Activated CD8-positive, alpha-beta memory T cell treated with anti-CD3 and anti-CD28 coated beads, Interleukin-2, amount 50 U/mL, for 24 hours (primary cell): ENCODE measurements around the gene USP2.

Experiments
- DNase-seq: peaks from one replicate; pipeline ENCODE4 v3.0.0-alpha.2; 2020; ENCODE audit errors: extremely low read depth

USP2 gene

GRCh38 chr11:119323532-119324033 is 57.9 kb downstream of the USP2 start:
- DNase-seq: peak; percentile 47

DNA sequence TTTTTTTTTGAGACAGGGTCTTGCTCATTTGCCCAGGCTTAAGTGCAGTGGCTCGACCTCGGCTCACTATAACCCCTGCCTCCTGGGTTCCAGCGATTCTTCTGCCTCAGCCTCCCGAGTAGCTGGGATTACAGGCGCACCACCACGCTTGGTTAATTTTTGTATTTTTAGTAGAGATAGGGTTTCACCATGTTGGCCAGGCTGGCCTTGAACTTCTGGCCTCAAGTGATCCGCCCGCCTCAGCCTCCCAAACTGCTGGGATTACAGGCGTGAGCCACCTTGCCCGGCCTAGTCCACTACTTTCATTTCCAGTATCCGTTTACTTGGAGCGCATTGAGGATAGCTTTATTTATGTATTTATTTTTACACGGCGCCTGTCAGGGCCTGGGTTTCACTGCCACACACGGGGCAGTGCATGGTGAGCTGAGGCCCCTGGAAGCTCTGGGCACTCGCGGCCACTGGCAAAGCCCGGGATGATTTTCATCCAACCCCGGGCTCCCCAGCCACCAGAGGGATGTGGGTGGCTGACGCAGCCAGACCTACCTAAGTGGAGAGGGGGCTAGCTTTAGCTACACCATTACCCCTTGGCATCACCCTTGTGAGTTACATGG is 58.5 kb downstream of the USP2 start:
- DNase-seq: no peak

DNA sequence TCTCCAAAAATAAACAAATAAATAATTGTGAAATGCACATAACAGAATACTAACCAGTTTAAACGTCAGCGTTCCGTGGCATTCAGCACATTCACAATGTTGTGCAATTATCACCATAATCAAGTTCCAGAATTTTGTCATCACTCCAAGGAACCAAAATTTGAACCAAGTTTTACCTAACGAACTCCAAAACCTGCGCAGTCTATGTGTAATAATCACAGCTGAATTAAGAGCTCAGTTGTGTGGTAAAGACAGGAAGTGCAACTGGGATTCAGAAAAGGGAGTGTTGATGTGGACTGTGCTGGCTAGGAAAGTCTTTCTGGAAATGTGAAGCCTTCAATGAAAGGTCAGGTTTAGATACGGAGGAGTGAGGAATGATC is 59.1 kb downstream of the USP2 start:
- DNase-seq: no peak

DNA sequence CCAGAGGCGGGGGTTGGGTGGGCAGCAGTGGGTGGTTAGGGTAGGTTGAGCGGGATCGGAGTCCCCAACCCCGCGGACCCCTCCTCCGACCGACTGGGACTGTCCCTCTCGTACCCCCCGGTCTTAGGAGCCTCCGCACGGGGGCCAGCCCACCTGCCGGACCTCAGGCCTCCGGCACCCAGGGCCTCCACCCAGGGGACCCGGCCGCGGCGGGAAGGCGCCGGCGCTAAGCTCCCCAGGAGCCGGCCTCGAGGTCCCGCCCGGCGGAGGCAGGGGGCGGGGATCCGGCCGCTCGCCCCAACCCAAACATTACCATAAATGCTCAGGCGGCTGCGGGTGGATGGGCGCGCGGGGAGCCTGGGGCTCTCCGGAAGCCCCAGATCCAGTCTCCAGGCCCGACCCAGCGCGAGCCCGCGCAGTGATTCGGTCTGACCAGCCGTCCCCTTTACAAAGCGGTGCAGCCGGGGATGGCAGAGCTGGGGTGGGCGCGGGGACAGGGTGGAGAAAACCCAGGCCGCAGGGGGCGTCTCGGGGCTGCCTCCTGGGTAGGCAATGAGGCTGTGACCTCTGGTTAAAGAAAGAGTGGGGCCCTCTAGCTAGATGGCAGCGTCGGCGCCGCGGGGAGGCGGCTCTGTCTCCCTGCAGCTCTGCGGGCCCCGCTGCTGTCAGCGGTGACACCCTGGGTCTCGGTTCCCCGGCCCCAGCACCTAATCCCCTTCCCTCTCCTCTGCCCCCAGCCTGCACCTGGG is 60.5 kb downstream of the USP2 start:
- DNase-seq: no peak

DNA sequence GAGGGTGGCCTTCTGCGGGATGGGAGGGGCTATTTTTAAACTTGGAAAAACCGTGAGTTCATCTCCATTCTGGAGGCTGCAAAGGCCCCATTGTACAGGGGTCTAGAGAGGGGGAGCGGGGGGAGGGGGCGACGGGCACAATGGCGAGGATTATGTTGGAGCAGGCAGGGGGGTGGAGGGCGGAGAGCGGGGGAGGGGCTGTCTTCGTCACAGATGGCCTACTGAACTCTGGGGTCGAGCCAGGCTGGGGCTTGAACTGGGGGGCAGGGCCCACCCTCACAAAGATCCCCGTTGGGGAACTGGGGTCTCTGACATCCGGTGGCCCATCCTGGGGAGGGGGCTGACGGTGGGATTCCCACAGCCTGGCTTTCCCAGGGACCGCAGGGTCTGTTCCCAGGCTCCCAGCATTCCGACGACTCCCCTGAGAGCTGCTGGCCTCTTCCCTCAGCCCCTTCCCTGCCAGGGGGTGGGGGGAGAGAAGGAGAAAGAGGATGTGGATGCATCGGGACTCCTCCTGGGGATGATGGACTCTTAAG is 61.2 kb downstream of the USP2 start:
- no peak for DNase-seq

GRCh38 chr11:119319700-119320239 is 61.7 kb downstream of the USP2 start:
- DNase-seq: no peak

DNA sequence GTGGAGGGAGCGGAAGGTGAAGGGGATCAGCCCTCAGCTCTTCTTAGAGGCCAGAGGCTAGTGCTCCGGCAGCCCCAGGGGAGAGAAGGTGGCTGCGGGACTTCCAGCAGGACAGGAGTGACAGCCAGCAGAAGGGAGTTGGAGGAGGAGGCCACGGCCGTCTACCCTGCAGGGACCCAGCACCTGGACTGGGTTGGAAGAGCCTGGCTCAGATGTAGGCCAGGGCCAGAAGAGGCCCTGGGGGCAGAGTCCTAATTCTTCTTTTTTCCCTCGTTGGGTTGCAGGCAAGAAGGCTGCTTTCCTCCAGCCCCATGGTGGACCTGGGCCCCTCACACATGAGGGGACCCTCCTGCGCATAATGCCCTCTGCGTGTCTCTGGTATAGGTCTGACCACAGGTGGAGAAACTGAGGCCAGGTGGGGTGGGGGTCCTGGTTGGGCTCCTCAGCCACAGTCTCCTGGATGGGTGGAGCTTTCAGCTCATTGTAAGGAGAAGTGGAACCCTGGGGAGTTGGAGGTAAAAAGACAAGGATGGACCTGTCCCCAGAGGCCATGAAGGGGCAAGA is 62.3 kb downstream of the USP2 start:
- no peak for DNase-seq

- no peak for DNase-seq
These were observed 63.0 kb downstream of the USP2 start for GRCh38 chr11:119318240-119319135.

DNA sequence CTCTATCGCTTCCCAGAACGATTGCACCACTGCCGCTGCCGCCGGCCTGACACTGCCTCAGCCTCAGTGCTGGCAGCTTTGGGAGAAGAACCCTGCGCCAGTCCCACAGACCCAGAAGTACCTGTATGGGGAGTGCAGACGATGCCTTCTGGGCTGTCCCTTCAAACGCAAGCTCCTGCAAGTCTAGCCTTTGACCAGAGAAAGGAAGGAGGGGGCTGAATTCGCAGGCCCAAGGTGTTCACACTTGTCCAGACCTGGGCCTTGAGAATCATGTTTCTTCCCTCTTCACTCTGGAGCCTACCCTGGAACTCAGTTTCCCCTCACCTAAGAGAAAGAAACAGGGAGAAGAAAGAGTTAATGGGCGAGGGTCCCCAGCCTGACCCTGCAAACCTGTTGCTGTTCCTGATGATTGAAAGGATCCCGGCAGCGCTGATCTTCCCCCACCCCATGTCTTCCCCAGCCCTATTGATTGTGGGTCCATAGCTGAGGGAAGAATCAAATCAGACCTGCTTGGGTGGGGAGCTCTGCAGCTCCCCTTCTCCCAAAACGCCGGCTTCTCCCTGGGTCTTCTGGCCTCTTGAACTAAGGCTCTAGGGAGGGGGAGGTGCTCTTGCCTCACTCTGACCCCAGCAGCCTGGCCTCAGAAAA is 63.8 kb downstream of the USP2 start:
- DNase-seq: no peak

GRCh38 chr11:119316729-119317591 is 64.5 kb downstream of the USP2 start, which contains the start of gene MCAM:
TSS of gene MCAM (minus strand) at chr11:119317130. CDS start at chr11:119317101, 29 bp downstream.
- DNase-seq: no peak

GRCh38 chr11:119316016-119316728 is 65.3 kb downstream of the USP2 start:
- DNase-seq: no peak

DNA sequence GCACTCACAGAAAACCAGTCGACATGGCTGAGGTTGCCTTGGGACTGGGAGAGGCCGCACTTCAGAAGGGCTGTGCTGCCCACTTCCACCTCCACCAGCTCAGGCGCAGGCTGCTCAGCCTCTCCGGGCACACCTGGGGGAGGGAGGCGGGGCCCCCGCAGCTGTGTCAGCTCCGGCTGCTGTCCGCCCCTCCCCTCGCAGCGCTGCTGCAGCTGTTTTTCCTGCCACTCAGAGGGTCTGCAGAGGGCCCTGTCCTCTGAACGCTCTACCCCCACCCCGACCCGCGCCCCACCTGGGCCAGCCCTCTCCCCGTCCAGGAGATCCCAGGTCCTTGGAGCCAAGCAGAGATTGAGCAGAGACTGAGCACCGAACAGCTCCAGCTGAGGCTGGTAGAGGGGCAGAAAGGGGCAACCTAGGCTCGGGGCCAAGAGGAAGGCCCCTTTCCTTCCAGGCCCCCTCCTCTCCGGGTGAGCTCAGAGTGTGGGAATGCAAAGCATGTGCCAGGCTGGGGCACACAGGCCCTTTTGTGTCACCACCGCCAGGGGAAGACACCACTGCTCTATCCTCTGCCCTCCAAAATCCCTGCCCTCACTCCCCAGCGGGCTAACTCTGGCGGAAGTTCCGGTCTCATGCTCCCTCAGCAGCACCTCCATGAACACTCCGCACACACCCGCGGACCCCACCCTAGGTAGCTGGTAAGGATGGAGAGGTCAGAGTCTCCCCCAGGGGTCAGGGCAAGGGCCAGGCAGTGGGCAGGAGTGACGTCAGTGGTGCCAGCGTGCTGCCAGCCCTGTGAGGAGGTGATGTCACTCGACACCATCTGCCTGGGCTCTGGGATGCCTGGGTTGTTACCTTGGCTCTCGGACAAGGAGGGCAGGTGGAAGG is 66.1 kb downstream of the USP2 start:
- DNase-seq: no peak

- no peak for DNase-seq
These were observed 66.8 kb downstream of the USP2 start for GRCh38 chr11:119314726-119315125.

GRCh38 chr11:119310682-119311052 is 70.8 kb downstream of the USP2 start:
- no peak for DNase-seq

- DNase-seq: no peak
These were observed 71.4 kb downstream of the USP2 start for GRCh38 chr11:119309953-119310681.

DNA sequence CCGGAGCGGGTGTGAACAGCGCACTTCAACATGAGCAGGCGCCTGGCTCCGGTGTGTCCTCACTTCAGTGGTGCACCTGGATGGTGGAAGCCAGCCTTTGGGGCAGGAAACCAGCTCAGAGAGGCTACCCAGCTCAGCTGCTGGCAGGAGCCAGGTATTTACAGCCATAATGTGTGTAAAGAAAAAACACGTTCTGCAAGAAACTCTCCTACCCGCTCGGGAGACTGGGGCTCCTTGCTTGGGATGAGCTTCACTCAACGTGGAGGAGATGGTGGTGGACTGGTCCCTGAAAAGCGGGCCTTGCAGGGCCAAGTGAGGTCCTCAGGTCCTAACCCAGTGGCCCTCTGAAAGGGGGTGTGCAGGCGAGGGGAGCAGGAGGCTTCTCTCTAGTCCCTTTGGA is 72.1 kb downstream of the USP2 start:
- no peak for DNase-seq

DNA sequence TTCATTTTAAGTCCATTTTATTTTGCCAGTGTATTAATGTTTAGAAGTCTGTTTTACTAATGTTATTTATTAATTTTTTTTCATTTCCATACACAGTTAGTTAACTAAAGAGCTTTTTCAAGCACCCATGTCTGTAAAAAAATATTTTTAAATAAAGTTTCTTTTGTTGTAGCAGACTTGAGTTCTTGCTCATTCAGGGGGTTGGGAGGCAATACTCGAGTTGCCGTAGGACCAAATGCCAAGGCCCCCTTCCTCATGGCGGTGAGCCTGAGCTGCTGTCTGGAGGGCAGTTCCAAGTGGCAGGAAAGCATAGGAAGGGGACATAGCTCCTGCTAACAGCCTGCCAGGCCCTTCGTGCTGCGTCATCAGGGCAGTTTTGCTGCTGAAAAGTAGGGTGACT is 73.5 kb downstream of the USP2 start:
- DNase-seq: no peak

DNA sequence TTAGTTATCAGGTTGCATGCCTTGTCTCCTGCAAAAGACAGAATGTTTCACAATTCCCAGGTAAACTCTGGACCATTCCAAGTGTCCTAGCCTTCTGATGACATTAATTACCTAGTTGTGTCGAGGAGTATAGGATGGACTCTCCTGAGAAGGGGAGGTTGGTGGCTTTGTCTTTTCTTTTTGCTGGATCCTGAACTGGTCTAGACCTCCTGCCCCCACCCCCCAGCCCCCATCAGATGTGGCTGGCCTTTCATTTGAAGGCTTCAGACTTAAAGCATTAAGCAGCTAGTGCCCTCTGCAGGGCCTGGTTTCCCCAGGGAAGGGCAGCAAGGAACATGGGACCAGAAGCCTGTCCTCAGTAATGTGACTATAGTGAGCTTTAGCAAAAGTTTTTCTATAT is 74.3 kb downstream of the USP2 start:
- no peak for DNase-seq
